ENCODE data around the gene KHDRBS1.
"Not testable (repeated sequence)": the region's sequence is repeated elsewhere in the genome, so short reads cannot be mapped to it uniquely, and the experiment has no call there.

KHDRBS1 gene

DNA sequence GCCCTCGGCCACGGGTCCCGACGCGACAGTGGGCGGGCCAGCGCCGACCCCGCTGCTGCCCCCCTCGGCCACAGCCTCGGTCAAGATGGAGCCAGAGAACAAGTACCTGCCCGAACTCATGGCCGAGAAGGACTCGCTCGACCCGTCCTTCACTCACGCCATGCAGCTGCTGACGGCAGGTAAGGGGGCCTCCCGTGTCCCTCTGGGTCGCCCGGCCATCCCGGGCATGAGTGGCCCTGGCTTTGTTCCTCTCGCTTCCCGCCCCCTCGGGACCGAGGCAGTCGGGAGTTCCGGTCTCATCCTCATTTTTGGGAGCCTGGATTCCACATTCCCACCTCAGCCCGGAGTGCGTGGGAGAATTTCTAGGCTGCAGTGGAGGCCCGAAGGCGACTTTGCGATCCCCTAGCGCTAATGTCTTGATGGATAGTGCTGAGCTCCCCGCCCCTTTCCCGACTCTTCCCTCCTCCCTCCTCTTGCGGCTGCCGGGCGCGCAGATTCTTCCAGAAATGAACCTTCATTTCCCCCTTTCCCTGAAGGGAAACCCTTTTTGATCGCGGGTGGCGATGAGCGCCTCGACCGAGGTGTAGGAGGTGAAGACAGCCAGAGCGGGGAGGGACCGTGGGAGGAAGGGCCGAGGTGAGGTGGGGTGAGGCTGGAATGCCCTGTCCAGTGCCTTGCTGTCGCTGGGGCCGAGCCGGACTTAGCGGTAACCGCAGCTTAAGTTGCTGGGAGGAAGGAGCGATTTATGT is 705 bp downstream of the KHDRBS1 start:
- peak in 1 of 2 donors; percentile 23 for DNase-seq

DNA sequence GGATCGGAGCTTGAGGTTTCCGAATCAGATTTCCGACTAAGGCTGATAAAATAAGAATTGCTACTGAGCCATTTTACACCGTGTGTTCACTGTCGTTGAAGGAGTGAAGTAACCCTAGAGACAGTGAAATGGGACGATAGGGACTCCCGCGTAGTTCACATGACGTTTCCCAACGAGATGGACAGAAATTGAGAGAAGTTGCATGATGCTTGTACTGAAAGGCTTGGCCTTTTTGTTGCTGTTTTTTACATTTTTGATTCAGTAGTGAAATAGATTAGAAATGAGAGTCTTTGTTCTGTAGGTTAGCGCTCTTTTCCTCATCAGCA is 1.2 kb downstream of the KHDRBS1 start:
- DNase-seq, result no peak

DNA sequence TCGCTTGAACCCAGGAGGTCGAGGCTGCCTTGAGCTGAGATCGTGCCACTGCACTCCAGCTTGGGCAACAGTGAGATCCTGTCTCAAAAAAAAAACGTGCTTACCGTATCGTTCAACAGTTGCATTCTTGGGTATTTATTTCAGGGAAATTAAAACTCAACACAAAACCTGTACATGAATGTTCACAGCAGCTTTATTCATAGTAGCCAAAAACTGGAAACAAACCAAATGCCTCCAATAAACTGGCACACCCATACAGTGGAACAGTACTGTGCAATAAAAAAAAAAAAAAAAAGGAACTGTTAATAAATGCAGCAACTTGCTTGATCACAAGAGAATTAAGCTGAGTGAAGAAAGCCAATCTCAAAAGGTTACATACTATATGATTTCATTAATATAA is 6.7 kb downstream of the KHDRBS1 start:
- DNase-seq, result no peak

DNA sequence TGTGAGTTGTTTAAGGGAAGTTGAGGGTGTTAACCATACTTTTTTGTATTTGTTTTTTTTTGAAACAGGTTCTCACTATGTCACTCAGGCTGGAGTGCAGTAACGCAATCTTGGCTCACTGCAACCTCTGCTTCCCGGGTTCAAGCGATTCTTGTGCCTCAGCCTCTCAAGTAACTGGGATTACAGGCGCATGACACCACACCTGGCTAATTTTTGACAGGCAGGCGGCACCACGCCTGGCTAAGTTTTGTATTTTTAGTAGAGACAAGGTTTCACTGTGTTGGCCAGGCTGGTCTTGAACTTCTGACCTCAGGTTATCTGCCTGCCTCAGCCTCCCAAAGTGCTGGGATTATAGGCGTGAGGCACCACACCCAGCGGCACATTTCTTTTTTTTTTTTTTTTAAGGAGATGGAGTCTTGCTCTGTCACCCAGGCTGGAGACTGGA is 7.9 kb downstream of the KHDRBS1 start:
- not testable (repeated sequence) for DNase-seq

DNA sequence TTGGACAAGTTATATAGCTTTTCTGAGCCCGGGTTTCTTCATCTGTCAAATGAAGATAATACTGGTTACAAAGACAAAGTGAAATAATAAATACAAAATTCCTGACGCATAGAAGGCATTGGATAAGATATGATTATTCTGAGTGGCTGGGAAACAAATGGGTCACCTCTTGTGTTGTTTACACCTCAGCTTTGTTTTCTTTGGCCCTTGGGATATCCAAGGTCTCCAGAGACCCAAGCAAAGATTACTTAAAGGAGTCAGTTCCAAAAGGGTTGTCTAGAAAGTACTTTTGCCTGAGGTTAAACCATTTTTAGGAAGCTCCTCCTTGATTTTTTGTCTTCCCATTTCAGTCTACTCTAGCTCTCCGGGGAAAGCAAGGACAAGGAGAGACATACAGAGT is 9.7 kb downstream of the KHDRBS1 start:
- DNase-seq, result no peak

DNA sequence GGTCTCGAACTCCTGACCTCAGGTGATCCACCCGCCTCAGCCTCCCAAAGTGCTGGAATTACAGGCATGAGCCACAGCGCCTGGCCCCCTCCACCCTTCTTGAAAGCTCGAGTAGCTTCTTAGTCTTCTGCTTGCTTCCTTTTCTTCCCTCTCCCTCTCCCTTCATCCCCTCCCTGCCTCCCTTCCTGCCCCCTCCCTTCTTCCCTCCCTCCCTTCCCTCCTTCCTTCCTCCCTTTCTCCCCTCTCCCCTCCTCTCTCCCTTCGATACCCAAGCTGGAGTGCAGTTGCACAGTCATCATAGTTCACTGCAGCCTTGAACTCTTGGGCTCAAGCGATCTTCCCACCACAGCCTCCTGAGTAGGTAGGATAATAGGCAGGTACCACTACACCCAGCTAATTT is 11.8 kb downstream of the KHDRBS1 start:
- no peak for DNase-seq

DNA sequence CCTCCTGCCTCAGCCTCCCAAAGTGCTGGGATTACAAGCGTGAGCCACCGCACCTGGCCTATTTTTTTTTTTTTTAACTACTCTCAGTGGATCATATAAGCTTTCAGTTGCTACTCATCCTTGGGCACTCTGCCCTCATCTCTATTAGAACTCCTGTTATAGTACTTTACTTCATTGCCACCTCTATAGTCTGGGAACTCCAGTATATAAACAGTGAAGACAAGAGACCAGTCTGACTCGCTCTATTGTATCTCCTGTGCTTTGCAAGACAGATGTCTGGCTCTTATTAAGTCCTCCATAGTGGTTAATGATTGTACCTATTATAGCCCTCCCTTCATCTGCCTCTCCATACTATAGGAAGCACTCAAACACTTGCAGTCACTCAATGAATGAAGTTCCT is 15.1 kb downstream of the KHDRBS1 start:
- no peak for DNase-seq

DNA sequence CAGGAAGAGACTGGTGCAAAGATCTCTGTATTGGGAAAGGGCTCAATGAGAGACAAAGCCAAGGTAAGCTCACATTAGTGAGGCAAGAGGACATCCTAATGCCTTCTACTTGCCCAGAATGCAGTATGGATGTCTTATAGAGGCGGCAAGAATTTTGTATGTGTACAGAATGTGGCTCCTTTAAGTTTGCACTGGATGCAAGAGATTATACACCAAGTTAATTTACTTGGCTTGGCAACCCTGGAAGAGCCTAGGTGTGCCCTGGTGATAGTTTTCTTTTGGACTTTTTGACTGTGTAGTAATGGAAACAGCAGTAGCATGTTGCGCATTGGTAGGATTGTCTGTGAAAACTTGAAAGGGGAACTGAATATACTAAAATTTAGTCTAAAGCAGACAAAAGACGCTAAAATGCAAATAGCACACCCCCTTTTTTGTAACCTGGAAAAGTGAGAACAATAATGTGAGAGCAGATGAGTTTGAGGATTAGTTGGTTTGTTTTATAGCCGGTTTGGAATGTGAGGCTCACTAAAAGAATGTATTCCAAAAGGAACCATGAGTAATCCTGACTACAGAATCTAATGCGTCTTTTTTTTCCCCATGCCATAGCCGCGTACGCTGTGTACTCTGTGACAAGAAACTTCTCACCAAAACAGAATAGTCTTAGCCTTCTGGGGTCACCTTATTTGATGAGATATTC is 18.1 kb downstream of the KHDRBS1 start:
- no peak for DNase-seq

DNA sequence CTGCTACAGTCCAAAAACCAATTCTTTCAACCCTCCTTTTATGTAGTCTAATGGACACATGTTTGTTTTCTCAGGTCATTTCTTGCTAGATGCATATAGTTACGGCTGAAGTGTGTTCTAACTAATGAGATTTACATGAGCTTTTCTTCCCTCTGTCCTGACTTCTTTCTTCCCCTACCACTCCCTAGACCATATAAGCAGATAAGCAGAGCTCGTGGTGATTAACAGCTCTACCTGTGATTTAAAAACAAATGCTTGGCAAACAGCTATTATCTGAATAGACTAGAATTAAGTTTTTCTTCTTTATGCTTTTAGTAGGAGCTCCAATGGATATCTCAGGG is 18.6 kb downstream of the KHDRBS1 start:
- DNase-seq, result no peak

DNA sequence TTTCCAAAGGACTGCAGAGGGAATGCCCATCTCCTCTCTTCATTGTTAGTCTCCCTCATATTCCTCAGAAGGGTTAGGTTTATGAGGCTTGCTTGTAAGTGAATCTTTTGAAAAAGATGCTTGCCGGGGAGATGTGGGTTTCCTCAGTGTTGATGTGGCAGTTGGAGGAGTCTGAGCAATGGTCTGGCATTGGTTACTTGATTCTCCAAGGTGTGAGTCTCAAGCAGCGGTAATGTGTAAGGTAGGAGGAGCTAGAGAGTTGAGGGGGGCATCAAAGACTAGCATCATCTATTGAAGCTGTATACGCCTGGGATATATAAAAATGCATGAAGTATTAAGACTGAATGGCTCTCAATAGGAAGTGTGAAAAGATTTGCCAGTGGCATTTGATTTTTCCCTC is 21.5 kb downstream of the KHDRBS1 start:
- DNase-seq, result no peak

DNA sequence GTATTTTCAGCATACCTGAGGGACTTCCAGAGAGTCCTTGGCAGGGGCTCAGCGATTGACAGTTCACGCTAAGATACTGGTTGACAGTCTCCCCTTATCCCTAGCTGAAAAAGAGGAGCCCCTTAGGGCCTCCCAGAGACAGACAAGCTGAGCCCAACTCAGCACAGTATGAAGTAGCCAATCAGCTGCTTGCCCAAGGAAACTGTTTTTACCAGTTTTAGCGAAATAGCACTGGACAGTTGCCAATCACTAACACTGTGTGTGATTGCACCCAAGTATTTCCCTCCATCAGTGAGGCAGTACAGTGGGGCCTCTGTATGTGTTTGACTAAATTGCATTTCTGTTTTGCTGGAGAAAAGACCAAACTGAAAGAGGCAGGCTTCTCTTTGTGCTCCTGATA is 27.0 kb downstream of the KHDRBS1 start:
- DNase-seq, result no peak

DNA sequence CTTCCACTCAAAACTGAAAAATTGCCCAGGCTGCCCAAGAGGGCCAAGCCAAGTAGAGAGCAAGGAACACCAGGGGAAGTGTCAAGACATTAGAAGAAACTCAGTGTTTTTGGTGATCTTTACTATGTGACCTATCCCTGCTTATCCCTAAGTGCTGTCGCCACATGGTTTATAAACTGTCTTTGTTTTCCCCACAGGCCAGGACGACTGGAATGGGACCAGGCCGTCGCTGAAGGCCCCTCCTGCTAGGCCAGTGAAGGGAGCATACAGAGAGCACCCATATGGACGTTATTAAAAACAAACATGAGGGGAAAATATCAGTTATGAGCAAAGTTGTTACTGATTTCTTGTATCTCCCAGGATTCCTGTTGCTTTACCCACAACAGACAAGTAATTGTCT is 28.7 kb downstream of the KHDRBS1 start:
- DNase-seq, result no peak

DNA sequence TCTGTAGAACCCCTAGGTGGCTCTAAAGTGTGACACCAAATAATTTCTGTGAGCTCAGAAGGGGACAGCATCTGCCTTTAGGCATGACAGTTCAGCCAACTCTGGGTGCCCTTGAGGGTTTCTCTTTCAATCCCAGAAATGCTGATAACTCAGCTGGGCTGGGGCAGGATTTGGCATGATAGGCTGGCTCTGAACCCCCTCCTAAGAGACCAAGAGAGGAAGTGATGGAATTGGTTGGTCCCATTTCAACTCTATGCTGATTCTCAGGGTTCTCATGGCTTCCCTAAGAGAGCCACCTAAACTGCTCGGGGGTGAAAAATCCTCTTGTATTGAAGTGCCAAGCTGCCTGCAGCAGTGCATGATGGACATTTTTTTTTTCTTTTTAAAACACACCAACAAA is 30.6 kb downstream of the KHDRBS1 start:
- no peak for DNase-seq

DNA sequence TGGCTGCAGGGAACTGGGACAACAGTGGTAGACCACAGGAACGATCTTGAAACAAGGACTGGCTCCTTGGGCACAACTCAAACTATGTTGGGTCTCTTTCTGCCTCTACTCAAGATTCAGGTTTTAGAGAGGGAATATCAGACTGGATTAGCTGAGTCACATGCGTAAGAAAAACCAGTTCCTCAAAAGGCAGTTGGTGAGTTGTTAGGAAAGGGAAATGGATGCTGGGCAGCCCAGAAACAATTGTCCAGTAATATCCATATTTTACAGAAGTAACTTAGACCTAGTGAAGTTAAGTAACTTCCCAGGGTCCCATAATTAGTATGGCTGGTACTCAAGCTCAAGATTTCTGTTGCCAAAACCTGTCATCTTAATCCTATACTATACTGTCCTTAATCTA is 32.1 kb downstream of the KHDRBS1 start:
- no peak for DNase-seq

DNA sequence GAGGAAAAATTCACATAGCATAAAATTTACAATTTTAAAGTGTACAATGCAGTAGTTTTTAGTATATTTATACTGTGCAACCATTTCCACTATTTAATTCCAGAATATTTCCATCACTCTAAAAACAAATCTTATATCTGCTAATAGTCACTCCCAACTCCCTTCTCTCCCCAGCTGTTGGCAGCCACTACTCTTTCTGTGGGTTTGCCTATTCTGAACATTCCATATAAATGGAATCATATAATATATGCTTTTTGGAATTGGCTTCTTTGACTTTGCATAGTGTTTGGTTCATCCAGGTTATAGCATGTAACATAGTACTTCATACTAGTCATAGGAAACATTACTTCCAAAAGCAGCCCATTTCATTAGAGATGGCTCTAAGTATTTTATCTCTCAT is 34.0 kb downstream of the KHDRBS1 start:
- DNase-seq, result no peak

DNA sequence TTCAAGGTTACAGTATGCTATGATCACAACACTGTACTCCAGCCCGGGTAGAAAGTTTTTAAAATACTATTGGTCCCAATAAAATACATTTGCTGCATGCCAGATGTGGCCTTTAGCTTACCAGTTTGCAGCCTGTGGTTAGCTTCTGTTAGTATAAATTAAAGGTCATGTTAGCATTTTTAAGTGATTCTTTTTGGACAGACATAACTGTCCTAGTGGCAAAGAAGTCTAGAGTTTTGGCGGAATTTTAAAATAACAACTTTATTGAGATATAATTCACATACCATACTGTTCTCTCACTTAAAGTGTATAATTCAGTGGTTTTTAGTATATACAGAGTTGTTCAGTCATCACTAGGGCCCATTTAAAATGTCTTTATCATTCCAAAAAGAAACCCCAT is 34.8 kb downstream of the KHDRBS1 start:
- DNase-seq, result no peak

DNA sequence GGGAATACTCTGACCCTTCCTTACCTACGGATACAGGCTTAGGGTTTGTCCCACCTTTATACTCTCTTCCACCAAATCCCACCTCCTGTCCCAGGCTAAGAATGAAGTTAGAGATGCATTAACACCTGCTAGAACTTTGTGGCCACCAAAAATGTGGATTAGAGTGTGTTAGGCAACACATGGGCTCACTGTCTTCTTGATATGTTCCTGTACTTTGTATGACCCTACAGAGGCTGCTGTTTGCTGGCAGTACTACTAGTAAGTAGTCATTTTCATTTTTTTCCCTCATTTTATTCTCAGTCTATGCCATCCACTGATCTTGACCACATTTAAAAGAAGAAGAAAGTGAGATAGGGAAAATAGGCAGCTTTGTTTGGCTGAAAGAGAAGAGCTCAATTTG is 38.0 kb downstream of the KHDRBS1 start:
- no peak for DNase-seq

DNA sequence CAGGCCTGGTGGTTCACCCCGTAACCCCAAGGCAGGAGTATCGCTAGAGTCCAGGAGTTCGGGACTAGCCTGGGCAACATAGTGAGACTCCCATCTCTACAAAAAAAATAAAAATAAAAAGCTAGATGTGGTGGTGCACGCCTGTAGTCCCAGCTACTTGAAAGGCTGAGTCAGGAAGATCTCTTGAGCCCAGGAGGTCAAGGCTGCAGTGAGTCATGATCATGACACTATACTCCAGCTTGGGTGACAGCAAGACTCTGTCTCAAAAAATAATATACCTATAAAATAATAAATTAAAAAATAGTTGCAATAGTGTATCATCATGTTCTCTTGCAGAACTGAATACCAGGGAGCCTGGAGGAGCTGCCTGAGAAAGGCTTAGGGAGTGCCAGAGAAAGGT is 39.2 kb downstream of the KHDRBS1 start:
- DNase-seq, result no peak

DNA sequence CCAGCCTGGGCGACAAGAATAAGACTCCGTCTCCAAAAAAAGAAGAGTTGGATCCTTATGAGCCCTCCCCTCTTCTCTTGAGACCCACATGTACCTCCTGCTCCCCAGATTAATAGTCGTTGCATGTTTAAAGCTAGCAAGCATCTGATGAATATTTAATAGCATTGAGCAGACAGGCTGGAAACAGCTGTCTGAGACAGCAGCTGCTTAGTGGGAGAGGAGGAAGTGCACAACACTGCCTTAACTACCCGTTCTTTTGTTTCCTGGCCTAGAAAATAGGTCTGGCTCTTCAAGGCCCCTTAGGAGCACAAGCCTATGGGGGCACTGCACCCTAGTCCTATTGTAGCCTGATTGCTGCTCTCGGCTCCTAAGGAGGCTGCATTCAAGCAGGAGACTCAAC is 41.7 kb downstream of the KHDRBS1 start:
- peak in 1 of 2 donors; percentile 78 for DNase-seq

DNA sequence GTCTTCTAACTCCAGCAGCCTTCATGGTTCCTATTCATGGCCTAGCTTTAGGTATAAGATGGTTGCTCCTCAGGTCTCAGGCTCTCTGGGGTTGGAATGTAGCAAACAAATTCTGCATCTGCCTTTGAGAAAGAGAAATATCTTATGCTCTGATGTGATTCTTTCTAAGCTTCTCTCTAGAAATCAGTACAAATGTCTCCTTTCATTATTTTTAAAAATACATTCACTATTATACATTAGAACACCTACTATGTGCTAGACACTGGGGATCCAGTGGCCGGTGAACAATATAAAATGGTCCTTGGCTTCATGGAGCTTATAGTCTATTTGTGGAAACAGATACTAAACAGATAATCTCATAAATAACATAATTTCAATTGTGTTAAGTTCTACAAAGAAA is 42.9 kb downstream of the KHDRBS1 start:
- no peak for DNase-seq

DNA sequence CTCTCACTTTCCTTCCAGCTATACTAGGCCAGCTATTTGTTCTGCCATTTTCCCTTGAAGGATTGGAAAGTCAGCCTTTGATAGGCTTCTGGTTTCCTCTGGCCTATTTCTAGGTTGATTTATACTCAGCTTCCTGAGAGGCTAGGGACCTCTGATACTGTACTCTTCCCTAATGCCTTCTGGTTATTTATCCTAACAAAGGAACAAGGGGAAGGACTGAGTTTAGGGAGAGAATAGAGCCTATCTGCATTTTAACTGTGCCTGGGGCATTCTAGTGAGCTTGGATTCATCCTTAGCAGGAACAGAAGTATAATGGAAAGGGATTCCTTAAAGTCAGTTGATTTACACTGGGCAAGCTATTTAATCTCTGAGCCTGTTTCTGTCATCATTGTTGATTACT is 47.2 kb downstream of the KHDRBS1 start:
- no peak for DNase-seq

DNA sequence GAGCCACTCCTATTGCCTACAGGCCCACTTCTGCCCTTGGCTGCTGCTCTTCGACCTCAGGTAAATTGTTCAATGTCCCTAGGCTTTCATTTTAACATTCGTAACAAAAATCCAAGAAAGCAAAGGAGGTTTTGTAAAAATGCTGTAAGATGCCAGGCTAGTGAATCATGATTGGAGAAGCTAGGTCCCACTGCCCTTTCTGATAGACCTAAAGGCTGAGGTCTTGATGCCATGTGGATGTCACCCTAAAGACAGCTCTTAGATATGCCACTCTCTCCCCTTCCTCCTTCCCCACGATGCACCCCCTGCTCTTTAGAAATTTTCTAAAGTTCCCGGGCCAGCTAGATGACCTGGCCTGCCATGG is 49.2 kb downstream of the KHDRBS1 start:
- DNase-seq, result no peak

DNA sequence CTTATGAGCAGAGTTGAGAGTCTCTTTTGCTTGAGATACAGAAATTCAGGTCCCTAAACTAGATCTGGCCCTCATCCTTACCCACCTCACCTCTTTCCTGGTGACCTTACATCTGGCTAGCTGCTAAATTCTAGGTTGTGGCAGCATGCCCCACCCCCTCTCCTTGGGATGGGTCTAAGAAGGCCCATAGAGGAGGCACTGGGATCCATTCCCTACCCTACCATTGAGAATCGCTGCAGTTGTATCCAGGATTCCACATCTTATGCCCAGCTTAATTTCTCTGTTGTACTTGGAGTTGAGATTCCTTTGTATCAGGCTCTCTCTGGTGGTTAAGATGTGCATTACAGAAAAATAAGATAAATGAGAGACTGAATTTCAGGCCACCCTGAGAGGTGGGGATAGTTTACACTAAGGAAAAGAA is 49.6 kb downstream of the KHDRBS1 start:
- peak in 1 of 2 donors; percentile 52 for DNase-seq

DNA sequence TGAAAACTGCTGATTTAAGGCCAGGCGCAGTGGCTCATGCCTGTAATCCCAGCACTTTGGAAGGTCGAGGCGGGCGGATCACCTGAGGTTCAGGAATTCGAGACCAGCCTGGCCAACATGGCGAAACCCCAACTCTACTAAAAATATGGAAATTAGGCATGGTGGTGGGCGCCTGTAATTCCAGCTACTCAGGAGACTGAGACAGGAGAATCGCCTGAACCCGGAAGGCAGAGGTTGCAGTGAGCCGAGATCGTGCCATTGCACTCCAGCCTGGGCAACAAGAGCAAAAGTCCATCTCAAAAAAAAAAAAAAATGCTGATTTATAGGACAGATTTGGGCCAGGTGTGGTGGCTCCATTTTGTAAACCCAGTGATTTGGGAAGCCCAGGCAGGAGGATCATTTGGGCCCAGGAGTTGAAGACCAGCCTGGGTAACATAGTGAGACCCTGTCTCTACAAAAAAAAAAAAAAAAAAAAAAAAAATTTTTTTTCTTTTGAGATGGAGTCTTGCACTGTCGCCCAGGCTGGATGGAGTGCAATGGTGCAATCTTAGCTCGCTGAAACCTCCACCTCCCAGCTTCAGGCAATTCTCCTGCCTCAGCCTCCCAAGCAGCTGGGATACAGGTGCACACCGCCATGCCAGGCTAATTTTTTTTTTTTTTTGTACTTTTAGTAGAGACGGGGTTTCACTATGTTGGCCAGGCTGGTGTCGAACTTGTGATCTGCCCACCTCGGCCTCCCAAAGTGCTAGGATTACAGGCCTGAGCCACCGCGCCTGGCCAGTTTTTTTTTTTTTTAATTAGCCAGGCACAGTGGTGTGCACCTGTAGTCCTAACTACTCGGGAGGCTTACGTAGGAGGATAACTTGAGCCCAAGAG is 52.2 kb downstream of the KHDRBS1 start:
- not testable (repeated sequence) for DNase-seq
